Neural progenitor cell (in vitro differentiated cells): Measurements from ENCODE around the gene CHCHD6. TPM values are rescaled to one million over a fixed set of nuclear protein-coding genes. Genes with fewer than 3 reads are reported as not detected.

Experiments used
- DNase-seq: peaks from one replicate; pipeline ENCODE4 v3.0.0-alpha.2; 2016; ENCODE audit warnings: low spot score
- H2AFZ ChIP-seq: fragments of 200-600 bp; sonication (generic); replicated peaks from 2 replicates; pipeline ENCODE4 v1.6.1; 2016; ENCODE audit warnings: antibody characterized with exemption
- H3F3A ChIP-seq: fragments of 200-600 bp; sonication (generic); 2 replicates; pipeline ENCODE4 v1.6.1; 2016; ENCODE audit warnings: antibody characterized with exemption, low read depth
- H3K27ac ChIP-seq: fragments of 200-600 bp; sonication (generic); 2 replicates; pipeline ENCODE4 v1.5.1; 2016; ENCODE audit warnings: mild to moderate bottlenecking
- H3K27me3 ChIP-seq: fragments of 200-600 bp; sonication (generic); 2 replicates; pipeline ENCODE4 v1.6.1; 2016; ENCODE audit warnings: mild to moderate bottlenecking, moderate library complexity
- H3K36me3 ChIP-seq: fragments of 200-600 bp; sonication (generic); 2 replicates; pipeline ENCODE4 v1.5.1; 2016
- H3K4me1 ChIP-seq: fragments of 200-600 bp; sonication (generic); 2 replicates; pipeline ENCODE4 v1.6.1; 2016; ENCODE audit warnings: mixed run types
- H3K4me2 ChIP-seq: fragments of 200-600 bp; sonication (generic); 2 replicates; pipeline ENCODE4 v1.6.1; 2016
- H3K4me3 ChIP-seq: fragments of 200-600 bp; sonication (generic); 2 replicates; pipeline ENCODE4 v1.5.1; 2016
- H3K79me2 ChIP-seq: fragments of 200-600 bp; sonication (generic); 2 replicates; pipeline ENCODE4 v1.6.1; 2016; ENCODE audit warnings: low read depth
- H3K9ac ChIP-seq: fragments of 200-600 bp; sonication (generic); 2 replicates; pipeline ENCODE4 v1.6.1; 2016
- H3K9me3 ChIP-seq: fragments of 200-600 bp; sonication (generic); 2 replicates; pipeline ENCODE4 v1.5.1; 2016; ENCODE audit warnings: low read depth
- H4K20me1 ChIP-seq: fragments of 200-600 bp; sonication (generic); 2 replicates; pipeline ENCODE4 v1.6.1; 2016; ENCODE audit warnings: low read depth
- H3K27ac Mint-ChIP-seq: 3 replicates; pipeline ENCODE4 v1.8.0; 2021; ENCODE audit warnings: mixed read lengths
- H3K27me3 Mint-ChIP-seq: 2 replicates; pipeline ENCODE4 v1.8.0; 2022; ENCODE audit warnings: low read depth, mild to moderate bottlenecking, inconsistent platforms, moderate library complexity, mixed read lengths; ENCODE audit not compliant: insufficient read depth
- H3K36me3 Mint-ChIP-seq: 3 replicates; pipeline ENCODE4 v1.8.0; 2021; ENCODE audit warnings: mixed read lengths
- H3K4me1 Mint-ChIP-seq: 3 replicates; pipeline ENCODE4 v1.8.0; 2021; ENCODE audit warnings: mixed read lengths
- H3K4me3 Mint-ChIP-seq: 3 replicates; pipeline ENCODE4 v1.8.0; 2021; ENCODE audit warnings: mild to moderate bottlenecking, moderate library complexity, mixed read lengths
- H3K9me3 Mint-ChIP-seq: 3 replicates; pipeline ENCODE4 v1.8.0; 2020; ENCODE audit warnings: mixed read lengths
- CTCF ChIP-seq: fragments of 200-600 bp; sonication (generic); IDR thresholded peaks from 2 replicates; pipeline ENCODE4 v1.5.1; 2017; ENCODE audit warnings: antibody characterized with exemption, mild to moderate bottlenecking
- EZH2 ChIP-seq: fragments of 200-600 bp; sonication (generic); IDR thresholded peaks from 2 replicates; pipeline ENCODE4 v1.6.1; 2017; ENCODE audit warnings: antibody characterized with exemption, mild to moderate bottlenecking, moderate library complexity
- EZH2phosphoT487 ChIP-seq: fragments of 200-600 bp; sonication (generic); IDR thresholded peaks from 2 replicates; pipeline ENCODE4 v1.6.1; 2017; ENCODE audit warnings: antibody characterized with exemption
- total RNA-seq: library from RNA; depleted of rRNA; stranded (reverse); fragments of >200 nt; gene quantifications from 2 replicates; pipeline ENCODE4 v1.2.3, GENCODE V29; 2015; ENCODE audit warnings: low replicate concordance

Gene CHCHD6
- total RNA-seq, 1 donor from 2014 or later = 35.7 TPM

GRCh38 chr3:126945891-126946290, 241.9 kb downstream of the CHCHD6 start:
- Histone ChIP-seq H3K4me2 (no peak overlapping the region), H3K4me1 (no peaks in the 10 kb centered on the region), H3K27me3 (no peaks in the 10 kb centered on the region), H3K4me3 (no peak overlapping the region), H3K27ac (no peak overlapping the region), H2AFZ (no peak overlapping the region), H3F3A (no peaks in the 10 kb centered on the region), H3K36me3 (no peaks in the 10 kb centered on the region), H3K9me3 (no peaks in the 10 kb centered on the region), H3K79me2 (no peaks in the 10 kb centered on the region), H3K9ac (no peak overlapping the region), H4K20me1 (no peaks in the 10 kb centered on the region)
- no peaks in the 10 kb centered on the region for H3K9me3 Mint-ChIP-seq
- peaks cover 7% of the 10 kb centered on the region for H3K4me1 Mint-ChIP-seq
- DNase-seq = no peak
- H3K27me3 Mint-ChIP-seq = peaks cover 3% of the 10 kb centered on the region
- H3K27ac Mint-ChIP-seq = no peak overlapping the region
- no peak for TF ChIP-seq EZH2
- TF ChIP-seq EZH2phosphoT487 = no peak
- no peak for TF ChIP-seq CTCF
- H3K36me3 Mint-ChIP-seq = peaks cover 4% of the 10 kb centered on the region
- no peak overlapping the region for H3K4me3 Mint-ChIP-seq

- Histone ChIP-seq H3K4me2 (no peak overlapping the region), H4K20me1 (no peaks in the 10 kb centered on the region), H3K27me3 (no peaks in the 10 kb centered on the region), H3K9me3 (no peaks in the 10 kb centered on the region), H3F3A (no peaks in the 10 kb centered on the region), H3K9ac (no peak overlapping the region), H3K4me3 (no peak overlapping the region), H3K4me1 (no peaks in the 10 kb centered on the region), H2AFZ (no peak overlapping the region), H3K79me2 (no peaks in the 10 kb centered on the region), H3K36me3 (no peaks in the 10 kb centered on the region), H3K27ac (no peak overlapping the region)
- Mint-ChIP-seq H3K4me1 (peaks cover 7% of the 10 kb centered on the region), H3K9me3 (no peaks in the 10 kb centered on the region), H3K27me3 (peaks cover 3% of the 10 kb centered on the region), H3K36me3 (peaks cover 4% of the 10 kb centered on the region), H3K27ac (no peak overlapping the region), H3K4me3 (no peak overlapping the region)
- TF ChIP-seq EZH2phosphoT487 (no peak), EZH2 (no peak), CTCF (no peak)
- no peak for DNase-seq
Observed at GRCh38 chr3:126946405-126946804, 242.4 kb downstream of the CHCHD6 start.

GRCh38 chr3:126947429-126947828, 243.4 kb downstream of the CHCHD6 start:
- Mint-ChIP-seq H3K9me3 (no peaks in the 10 kb centered on the region), H3K27ac (no peak overlapping the region), H3K36me3 (peaks cover 4% of the 10 kb centered on the region), H3K27me3 (peaks cover 3% of the 10 kb centered on the region), H3K4me1 (peaks cover 7% of the 10 kb centered on the region), H3K4me3 (no peak overlapping the region)
- H2AFZ ChIP-seq = no peak overlapping the region
- no peaks in the 10 kb centered on the region for H3K9me3 ChIP-seq
- TF ChIP-seq EZH2 (no peak), CTCF (no peak), EZH2phosphoT487 (no peak)
- H3K9ac ChIP-seq = no peak overlapping the region
- H4K20me1 ChIP-seq = no peaks in the 10 kb centered on the region
- no peaks in the 10 kb centered on the region for H3K36me3 ChIP-seq
- no peak overlapping the region for H3K4me3 ChIP-seq
- H3K79me2 ChIP-seq = no peaks in the 10 kb centered on the region
- no peak overlapping the region for H3K27ac ChIP-seq
- H3K4me1 ChIP-seq = no peaks in the 10 kb centered on the region
- H3F3A ChIP-seq = no peaks in the 10 kb centered on the region
- no peaks in the 10 kb centered on the region for H3K27me3 ChIP-seq
- H3K4me2 ChIP-seq = no peak overlapping the region
- DNase-seq = no peak
